GM18505 (cell line): ENCODE measurements around the gene SRSF10.

Experiments
- ATAC-seq: cut with Tn5 transposase; IDR thresholded peaks from one replicate; pipeline ENCODE4 v1.9.1; 2021; ENCODE audit not compliant: unreplicated experiment
- POLR2A ChIP-seq: IDR thresholded peaks from 4 replicates; pipeline ENCODE4 v1.6.1; 2011; ENCODE audit warnings: borderline replicate concordance; ENCODE audit not compliant: insufficient read depth, insufficient read length; ENCODE audit errors: extremely low read depth

SRSF10 gene

DNA sequence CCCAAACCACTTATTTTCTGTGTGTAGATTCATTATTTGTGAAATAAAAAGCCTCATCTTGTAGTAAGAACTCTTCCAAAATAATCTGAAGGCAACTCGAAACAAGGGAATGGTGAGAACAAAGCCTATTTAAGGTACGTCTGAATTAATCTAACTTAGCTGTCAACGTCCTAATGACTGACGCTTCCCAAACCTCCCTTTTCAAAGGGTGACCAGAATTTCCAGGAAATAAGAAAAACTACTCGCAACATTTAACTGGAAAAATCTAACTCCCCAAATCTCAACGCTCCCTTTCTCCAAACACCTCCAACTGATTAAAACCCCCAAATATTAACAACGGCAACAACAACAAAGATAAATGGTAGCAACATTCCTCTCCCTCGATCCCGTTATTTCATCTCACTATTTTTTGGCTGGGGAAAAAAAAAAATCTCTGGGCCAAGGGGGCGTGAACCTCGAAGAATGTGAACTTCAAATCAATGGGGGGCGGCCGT lies 693 bp downstream of the SRSF10 start:
- no peak for ATAC-seq
- no peak for TF ChIP-seq POLR2A

DNA sequence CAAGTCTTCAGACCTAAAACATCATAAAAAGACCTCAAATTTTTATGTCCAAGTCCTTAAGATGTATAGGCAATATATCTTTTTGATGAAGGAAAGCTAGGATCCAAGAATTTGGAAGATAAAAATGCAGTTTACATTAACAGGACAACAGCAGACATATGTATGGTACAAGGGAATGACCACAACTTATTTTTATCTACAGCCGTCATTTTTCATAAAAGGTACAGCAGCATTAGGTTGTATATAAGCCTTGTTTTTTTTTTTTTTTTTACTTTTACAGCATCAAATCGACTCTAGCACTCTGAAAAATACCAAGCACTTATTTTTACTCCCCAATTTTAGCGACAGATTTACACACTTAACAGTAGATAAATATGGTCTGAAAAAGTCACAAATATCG lies 1.3 kb downstream of the SRSF10 start:
- no peak for TF ChIP-seq POLR2A
- ATAC-seq = no peak

DNA sequence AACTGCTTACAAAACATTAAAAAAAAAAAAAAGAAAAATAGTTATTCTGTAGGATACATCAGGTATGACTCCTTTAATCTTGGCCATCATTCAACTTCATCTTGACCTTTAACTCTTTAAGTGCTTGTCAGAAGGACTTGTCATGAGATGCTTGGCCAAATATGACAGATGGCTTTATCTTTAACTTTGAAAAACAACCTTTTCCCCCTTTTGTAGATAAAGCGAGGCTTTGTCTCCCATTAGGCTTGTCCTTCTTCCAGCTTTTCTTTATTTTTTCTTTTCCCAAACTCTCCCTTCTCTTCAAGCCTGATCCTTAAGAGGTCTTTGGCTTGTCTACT lies 2.3 kb downstream of the SRSF10 start:
- no peak for TF ChIP-seq POLR2A
- no peak for ATAC-seq

DNA sequence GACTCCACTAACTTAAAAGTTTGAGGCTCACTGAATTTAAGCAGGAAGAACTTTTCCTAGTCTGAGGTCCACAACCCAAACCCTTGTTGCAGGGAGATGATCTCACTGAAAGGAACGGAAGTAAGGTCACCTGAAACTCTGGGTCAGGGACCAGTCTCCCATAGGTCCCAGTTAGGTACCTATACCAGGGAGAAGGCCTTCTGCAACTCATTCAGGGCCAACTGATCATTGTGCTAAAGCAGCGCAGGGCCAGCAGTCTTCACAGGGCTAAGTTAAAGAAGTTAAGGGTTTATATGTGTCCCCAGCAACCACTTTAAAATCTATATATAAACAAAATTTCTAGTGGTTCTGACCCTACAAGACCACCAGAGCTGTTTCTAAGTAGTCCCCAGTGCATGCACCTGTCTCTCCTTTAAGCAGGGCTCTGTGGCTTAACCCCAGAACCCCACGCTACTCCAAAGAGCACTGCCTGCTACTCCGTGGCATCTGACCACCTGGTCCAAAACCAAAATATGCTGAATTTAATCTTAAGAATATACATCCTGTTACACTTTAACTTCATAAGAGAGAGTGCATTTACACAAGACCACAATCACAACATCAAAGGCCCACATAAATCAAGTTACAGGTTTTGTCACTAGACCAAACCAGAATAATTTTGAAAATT lies 2.8 kb downstream of the SRSF10 start:
- TF ChIP-seq POLR2A = no peak
- ATAC-seq = no peak

DNA sequence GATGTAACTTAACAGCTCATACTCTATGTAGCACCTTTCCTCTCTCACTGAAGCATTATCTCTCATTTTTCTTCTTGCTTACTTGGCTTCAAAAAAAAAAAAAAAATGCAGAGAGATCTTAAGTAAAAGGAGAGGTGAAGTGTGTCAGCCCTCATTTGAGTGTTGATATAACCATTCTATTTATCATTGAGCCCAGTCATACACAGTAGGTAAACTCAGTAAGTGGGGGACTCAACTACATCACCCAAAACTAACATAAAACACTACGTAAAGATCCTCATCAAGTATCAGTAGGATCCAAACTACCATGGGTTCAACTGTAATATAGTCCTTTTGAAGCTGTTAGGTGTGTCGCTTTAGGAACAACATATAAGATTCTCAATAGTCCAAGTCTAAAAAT lies 12.3 kb downstream of the SRSF10 start:
- TF ChIP-seq POLR2A = no peak
- ATAC-seq = no peak

DNA sequence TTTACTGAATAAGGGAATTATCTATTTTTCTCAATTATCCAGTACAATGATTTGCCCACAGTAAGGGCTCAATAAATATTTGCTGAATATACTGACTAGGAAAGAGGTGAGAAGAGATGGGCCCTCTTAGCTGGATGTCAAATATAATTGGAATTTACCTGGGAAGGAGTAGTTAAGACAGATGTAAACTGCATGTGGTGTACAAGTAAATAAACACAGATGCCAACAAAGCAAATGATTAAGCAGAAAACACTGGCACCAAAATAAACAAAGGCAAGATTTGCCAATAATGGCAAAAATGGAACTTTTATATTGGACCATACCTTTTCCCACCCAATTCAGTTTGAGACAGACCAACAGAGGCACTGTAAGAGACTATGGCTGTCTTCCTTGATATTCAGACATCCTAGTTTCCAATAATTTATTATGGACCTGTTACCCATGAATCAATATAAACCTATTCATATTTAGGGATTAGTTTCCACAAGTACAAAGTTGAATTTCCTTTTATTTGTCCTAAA lies 13.1 kb downstream of the SRSF10 start:
- no peak for ATAC-seq
- TF ChIP-seq POLR2A = no peak

DNA sequence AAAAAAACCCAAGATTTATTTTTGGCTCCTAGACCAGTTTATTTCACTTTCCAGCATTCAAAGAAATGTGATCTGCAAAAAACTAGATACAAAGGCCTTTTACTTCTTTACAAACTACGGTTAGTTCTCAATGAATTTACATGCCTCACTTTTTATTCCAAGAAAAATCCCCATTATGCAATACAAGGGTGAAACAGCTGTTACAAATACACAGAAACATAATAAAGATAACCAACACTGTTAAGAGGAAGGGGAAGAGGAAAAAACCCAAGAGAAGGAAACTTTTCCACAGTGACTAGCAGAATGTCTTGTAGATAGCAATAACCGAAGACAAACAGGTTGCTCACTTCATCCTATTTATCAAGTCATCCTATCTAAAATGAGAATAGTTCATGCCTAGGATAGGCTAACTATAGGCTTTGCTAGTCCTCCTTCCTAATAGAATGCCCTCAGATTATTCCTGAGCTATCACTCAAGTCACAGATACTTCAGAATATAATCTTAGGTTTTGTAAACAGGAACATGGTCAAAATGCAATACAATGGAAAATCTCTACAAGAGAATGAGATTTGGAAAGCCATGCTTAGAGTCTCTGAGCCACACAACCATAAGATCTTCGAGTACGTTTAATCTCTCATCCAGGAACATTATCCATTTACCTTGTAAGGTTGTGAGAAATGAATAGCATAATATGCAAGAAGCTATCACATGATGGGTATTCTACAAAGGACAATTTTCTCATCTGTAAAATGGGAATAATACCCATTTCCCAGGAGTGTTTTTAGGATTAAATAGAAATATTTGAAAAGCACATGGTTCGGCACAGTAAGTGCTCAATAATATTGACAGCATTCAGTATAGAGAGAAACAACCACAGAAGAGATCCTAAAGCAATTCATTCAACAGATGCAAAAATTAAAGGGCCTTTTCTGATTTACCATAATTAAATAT lies 15.1 kb downstream of the SRSF10 start:
- ATAC-seq = no peak

DNA sequence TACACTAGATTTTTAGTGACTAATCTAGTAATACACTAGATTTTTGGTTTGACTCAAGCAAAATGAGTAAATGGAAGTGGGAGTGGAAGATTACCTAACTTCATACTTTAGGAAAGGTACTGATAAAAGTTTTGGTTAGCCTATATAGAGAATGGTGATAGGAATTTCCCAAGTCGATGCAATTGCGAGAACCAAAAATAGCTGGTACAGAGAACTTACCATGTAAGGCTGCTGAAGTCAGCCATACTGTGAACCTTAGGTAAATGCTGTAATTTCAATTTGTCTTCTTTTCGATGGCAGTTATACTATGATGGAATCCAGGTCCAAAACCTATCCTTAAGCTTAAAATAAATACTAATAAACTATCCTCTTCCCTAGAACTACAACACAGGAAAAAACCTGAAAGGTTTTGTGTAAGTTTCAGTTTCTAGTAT lies 15.9 kb downstream of the SRSF10 start:
- TF ChIP-seq POLR2A = peak; percentile 58
- no peak for ATAC-seq

More for the DNA sequence above, 15.1 kb downstream of the SRSF10 start:
- no peak for TF ChIP-seq POLR2A

DNA sequence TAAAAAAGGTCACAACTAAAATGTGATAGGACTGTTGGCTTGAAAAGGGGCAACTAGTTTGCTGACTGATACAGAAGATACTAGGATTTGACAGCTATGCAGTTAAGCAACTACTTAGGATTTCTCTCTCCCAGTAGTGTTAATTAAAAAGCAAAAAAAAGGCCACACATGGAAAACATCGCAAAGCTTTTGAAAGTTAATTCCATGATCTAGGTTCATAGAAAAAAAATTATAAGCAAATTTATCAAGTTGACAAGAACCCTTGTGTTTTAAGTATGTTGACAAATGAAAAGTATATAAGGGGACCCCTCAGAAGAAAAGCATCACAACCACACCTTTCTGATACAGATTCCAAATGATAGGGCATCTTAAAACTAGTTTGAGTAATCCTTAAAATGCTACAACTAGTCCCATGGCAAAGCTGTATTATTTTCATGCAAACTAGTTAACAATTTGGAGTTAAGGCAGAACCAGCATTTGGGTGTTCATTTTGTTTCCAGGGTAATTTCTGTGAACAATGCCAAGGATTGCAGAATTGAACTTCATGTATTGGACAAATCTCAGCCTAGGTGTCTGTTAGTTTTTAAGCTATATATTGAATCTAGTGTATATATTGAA lies 16.4 kb downstream of the SRSF10 start:
- ATAC-seq = no peak
- TF ChIP-seq POLR2A = peak; percentile 45

DNA sequence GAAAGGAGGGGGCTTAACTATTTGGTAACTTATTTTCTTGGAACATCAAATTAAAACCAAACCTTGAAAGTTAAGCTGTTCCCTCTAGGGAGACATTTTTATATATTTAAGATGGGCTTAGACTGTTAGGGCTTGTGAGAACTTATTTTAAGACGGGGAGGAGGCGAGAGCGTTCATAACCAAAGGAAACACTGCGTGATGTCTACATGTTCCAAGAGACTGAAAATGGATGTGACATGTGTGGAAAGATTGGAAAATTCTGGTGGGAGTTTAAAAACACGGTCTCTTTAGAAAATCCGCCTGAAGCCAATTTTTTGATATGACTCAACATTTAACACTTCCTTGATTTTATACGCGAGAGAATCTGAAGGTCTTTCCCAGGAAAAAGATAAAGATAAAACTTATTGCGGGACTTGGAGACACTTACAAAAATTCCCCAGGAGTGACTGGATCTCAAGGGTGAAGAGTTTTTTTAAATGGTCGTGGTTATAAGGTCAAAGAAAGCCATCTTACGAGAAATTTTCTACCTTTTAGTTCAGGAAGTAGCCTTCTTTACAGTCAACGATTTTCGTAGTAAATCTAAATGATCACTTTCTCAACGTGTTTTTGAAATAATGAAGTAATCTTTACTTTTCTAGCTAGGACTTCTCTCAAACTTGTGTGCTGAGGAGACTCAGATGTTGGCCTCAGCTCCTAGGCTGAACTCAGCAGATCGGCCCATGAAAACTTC lies 19.7 kb downstream of the SRSF10 start:
- ATAC-seq = no peak
- peak; percentile 20 for TF ChIP-seq POLR2A

DNA sequence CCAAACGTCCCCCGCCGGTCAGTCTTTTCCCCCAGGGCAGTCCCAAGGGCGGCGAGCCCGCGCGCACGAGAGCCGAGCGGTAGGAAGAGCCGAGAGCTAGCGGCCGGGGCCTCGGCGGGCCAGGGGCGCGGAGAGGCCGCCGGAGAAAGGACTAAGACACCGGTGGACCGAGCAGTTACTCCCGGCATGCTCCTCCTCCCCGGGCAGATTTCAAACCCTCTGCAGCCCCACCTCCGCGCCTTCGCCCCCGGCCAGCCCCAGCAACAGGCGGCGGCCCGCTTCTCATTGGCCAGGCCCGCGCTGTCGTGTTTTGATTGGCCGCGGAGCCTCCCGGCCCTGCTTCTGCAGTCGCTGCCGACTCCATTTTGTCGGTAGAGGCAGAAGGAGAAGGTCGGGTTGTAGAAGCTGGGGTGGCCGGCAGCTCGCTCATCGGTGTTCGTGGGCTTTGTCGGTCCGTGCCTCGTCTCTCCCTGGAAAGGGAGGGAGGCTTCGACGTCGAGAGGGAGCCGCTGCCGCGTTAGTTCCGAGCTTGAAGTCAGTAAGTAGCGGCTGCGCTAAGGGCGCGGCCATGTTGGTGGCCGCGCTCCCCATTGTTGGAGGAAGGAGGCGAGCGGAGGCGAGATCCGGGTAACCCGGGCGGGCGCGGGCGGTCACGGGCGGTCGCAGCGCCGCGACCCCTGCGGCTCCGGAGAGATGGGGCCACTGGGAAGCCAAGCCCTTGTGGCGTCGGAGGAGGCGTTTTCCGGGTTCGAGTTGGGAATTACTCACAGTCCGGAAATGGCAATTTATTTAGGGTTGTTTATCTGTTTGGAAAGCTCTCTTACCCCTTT lies 20.5 kb downstream of the SRSF10 start, which contains the start of gene PNRC2:
PNRC2 (plus strand) TSS at position 368 of the 830 bp plus-strand sequence. CDS start 1,630 bp downstream, outside the sequence.
- peak; percentile 90 for TF ChIP-seq POLR2A
- ATAC-seq = peak; percentile 75
